Endothelial cell of umbilical vein (primary cell): Measurements from ENCODE around the gene DRD1. TPM values are rescaled to one million over a fixed set of nuclear protein-coding genes. Genes with fewer than 3 reads are reported as not detected.

Experiments used
- BruUV-seq: library from RNA; stranded (reverse); fragments of 400-500 nt; replicated peaks from 2 replicates; lab custom pipeline; 2021; lab: Mats Ljungman, UMichigan
- CTCF ChIA-PET: fragments of 300-600, 350-600 bp; sonication (Branson Sonifier 250); formaldehyde crosslinking; loops from one replicate; lab custom pipeline; 2021; ENCODE audit warnings: antibody characterized with exemption, inconsistent platforms; lab: Charles Lee
- POLR2A ChIA-PET: fragments of 300-600, 350-600 bp; sonication (Branson Sonifier 250); formaldehyde crosslinking; loops from one replicate; lab custom pipeline; 2021; ENCODE audit warnings: antibody characterized with exemption, inconsistent platforms; lab: Charles Lee
- DNase-seq: peaks from one replicate; pipeline ENCODE4 v3.0.0-alpha.2; 2011; ENCODE audit warnings: low read depth, low spot score
- FAIRE-seq: peaks from 2 replicates; lab custom pipeline; 2011; peaks lifted over from hg19 to GRCh38; lab: Jason Lieb, UNC
- H2AFZ ChIP-seq: 2 replicates; pipeline ENCODE4 v1.6.0; 2012; ENCODE audit warnings: low read depth, low read length, control low read depth, inconsistent platforms
- H3K27ac ChIP-seq: 2 replicates; pipeline ENCODE4 v1.5.1; 2011; ENCODE audit warnings: low read depth, mild to moderate bottlenecking, control low read depth, low read length, moderate library complexity; ENCODE audit not compliant: insufficient read depth
- H3K27me3 ChIP-seq, 2 experiments: 2 replicates each; pipeline versions ENCODE4 v1.6.0 to v1.6.1; 2011; ENCODE audit warnings: low read length in 2 of 2, mixed read lengths in 1 of 2; ENCODE audit not compliant: control insufficient read depth in 2 of 2, insufficient read depth in 2 of 2
- H3K36me3 ChIP-seq, 2 experiments: 2 replicates in 1 of 2; 3 replicates in 1 of 2; pipeline ENCODE4 v1.5.1; 2011; ENCODE audit warnings: low read length in 2 of 2, mild to moderate bottlenecking in 1 of 2, moderate library complexity in 1 of 2; ENCODE audit not compliant: control insufficient read depth in 2 of 2, insufficient read depth in 2 of 2; ENCODE audit errors: extremely low read depth in 1 of 2
- H3K4me1 ChIP-seq: 3 replicates; pipeline ENCODE4 v1.5.1; 2011; ENCODE audit warnings: mild to moderate bottlenecking, low read length; ENCODE audit not compliant: control insufficient read depth, insufficient read depth; ENCODE audit errors: extremely low read depth
- H3K4me2 ChIP-seq: 2 replicates; pipeline ENCODE4 v1.6.1; 2011; ENCODE audit warnings: low read length, control low read depth, mixed read lengths; ENCODE audit not compliant: insufficient read depth
- H3K4me3 ChIP-seq, 3 experiments: fragments of 200-600 bp in 1 of 3; sonication (generic), shearing (Covaris generic) in 1 of 3; replicated peaks in 1 of 3; 2 replicates each; pipeline ENCODE4 v1.5.1; 2011 to 2016; ENCODE audit warnings: control low read depth in 3 of 3, low read length in 3 of 3, mild to moderate bottlenecking in 2 of 3, inconsistent platforms in 1 of 3, low read depth in 1 of 3, moderate library complexity in 1 of 3; ENCODE audit not compliant: insufficient read depth in 1 of 3
- H3K79me2 ChIP-seq: 2 replicates; pipeline ENCODE4 v1.6.0; 2012; ENCODE audit warnings: low read length, inconsistent platforms; ENCODE audit not compliant: control insufficient read depth, insufficient read depth
- H3K9ac ChIP-seq: replicated peaks from 2 replicates; pipeline ENCODE3; 2011; ENCODE audit warnings: low read length, control low read depth; ENCODE audit not compliant: insufficient read depth; ENCODE audit errors: extremely low read depth
- H3K9me1 ChIP-seq: replicated peaks from 3 replicates; pipeline ENCODE4 v1.6.0; 2011; ENCODE audit warnings: mild to moderate bottlenecking, low read length; ENCODE audit not compliant: control insufficient read depth, insufficient read depth; ENCODE audit errors: extremely low read depth
- H3K9me3 ChIP-seq: replicated peaks from 2 replicates; pipeline ENCODE4 v1.5.1; 2012; ENCODE audit warnings: low read length, inconsistent platforms; ENCODE audit not compliant: control insufficient read depth, insufficient read depth
- H4K20me1 ChIP-seq: replicated peaks from 2 replicates; pipeline ENCODE3; 2011; ENCODE audit warnings: mild to moderate bottlenecking, low read length; ENCODE audit not compliant: control insufficient read depth, insufficient read depth; ENCODE audit errors: extremely low read depth
- EZH2 ChIP-seq: IDR thresholded peaks from 2 replicates; pipeline ENCODE4 v1.6.1; 2012; ENCODE audit warnings: borderline replicate concordance, low read depth, mild to moderate bottlenecking, moderate library complexity, low read length, inconsistent platforms; ENCODE audit not compliant: severe bottlenecking
- FOS ChIP-seq: IDR thresholded peaks from 2 replicates; pipeline ENCODE4 v1.6.1; 2011; ENCODE audit warnings: mild to moderate bottlenecking, low read length, moderate library complexity, borderline replicate concordance; ENCODE audit not compliant: insufficient read depth
- GATA2 ChIP-seq: IDR thresholded peaks from 2 replicates; pipeline ENCODE4 v1.7.0; 2011; ENCODE audit warnings: low read depth, mild to moderate bottlenecking, moderate library complexity, mixed read lengths, low read length; ENCODE audit not compliant: insufficient read length, insufficient read depth
- JUN ChIP-seq: IDR thresholded peaks from 2 replicates; pipeline ENCODE4 v1.6.1; 2011; ENCODE audit warnings: borderline replicate concordance, low read depth; ENCODE audit not compliant: insufficient read length, insufficient read depth
- MAX ChIP-seq: IDR thresholded peaks from 2 replicates; pipeline ENCODE4 v1.6.1; 2011; ENCODE audit not compliant: insufficient read depth, insufficient read length
- MYC ChIP-seq: IDR thresholded peaks from one replicate; pipeline ENCODE4 v1.6.1; 2011; ENCODE audit warnings: mild to moderate bottlenecking, low read depth, low read length
- POLR2A ChIP-seq: IDR thresholded peaks from 2 replicates; pipeline ENCODE4 v1.6.1; 2012; ENCODE audit warnings: low read depth, mild to moderate bottlenecking, control low read depth, low read length
- POLR2AphosphoS5 ChIP-seq: IDR thresholded peaks from 2 replicates; pipeline ENCODE4 v1.6.1; 2012; ENCODE audit warnings: low read depth, mild to moderate bottlenecking, control low read depth, low read length, moderate library complexity; ENCODE audit not compliant: insufficient read depth
- dilution Hi-C: fragments of 300-500 bp; cut with MboI; formaldehyde crosslinking; loops from one replicate; pipeline ENCODE4 v1.15.0; 2019; ENCODE audit warnings: low sequenced_read_pairs; ENCODE audit not compliant: extremely low pct_ligation_motif_present
- intact Hi-C: fragments of 100-400 bp; cut with micrococcal nuclease; formaldehyde crosslinking; loops from one replicate; pipeline ENCODE4 v1.10.0; 2022
- polyA plus RNA-seq, 4 experiments: library from polyadenylated mRNA; depleted of rRNA in 3 of 4; stranded (reverse) in 3 of 4; unstranded in 1 of 4; fragments of >200 nt; gene quantifications; 2 replicates each; pipeline versions ENCODE4 v1.2.1 to v1.2.3, GENCODE V29; 2011 to 2012; ENCODE audit warnings: missing spikeins in 1 of 4
- total RNA-seq: library from RNA; stranded (reverse); gene quantifications from 2 replicates; pipeline ENCODE4 v1.2.3, GENCODE V29; 2021
- TF ChIP-seq, protein P1 (sequence below), 2 donors: IDR thresholded peaks; 1 replicate in 1 of 2; 2 replicates in 1 of 2; pipeline ENCODE4 v1.5.1; 2011; ENCODE audit warnings: low read length in 2 of 2, mild to moderate bottlenecking in 2 of 2, moderate library complexity in 2 of 2, control low read depth in 1 of 2, inconsistent platforms in 1 of 2, low read depth in 1 of 2; ENCODE audit not compliant: insufficient read depth in 1 of 2; ENCODE audit errors: extremely low read depth in 1 of 2

Gene DRD1
- total and polyA plus RNA-seq, 2 donors (not counting 3 experiments of a cell fraction or from before 2014, with no cell fraction given) = not detected

DNA sequence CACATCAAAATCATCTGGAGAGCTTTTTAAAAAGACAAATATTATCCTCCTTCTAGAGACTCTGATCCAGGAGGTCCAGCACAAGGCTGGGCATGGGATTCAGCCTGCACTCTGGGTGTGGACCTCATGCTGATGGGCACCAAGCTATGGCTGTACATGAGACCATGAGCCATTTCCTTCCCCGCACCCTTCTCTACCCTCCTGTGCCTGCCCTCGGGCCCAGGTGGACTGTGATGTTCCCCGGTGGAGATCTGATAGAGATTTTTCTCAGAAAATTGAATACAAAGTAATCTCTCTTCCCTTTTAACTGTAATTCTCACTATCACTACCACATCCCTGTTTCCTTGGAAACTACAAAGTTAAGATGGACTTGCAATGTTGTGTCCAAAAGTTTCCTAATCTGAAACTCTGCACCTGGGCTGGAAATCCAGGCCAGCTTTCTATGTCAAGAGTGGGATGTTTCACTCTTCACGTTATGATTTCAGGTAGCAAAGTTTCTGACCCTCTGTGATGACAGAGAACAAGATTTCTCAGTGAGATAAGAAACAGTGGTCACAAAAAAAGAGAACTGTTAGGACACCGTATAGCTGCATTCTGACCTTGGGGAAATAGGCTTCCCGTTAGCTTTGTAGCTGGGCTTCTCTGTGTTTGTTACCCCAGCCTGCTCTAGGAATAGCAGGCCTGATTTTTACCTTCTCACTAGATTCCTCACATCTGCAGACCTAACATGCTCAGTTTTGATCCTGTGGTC is 45.9 kb upstream of the DRD1 start:
- POLR2A ChIA-PET = no interaction called here
- FAIRE-seq (no peak), DNase-seq (no peak)
- Histone ChIP-seq H3K4me3 (no peak overlapping the region), H3K36me3 (peaks cover 9 to 11% of the 10 kb centered on the region in 2 experiments), H3K9me1 (no peaks in the 10 kb centered on the region), H4K20me1 (peaks cover 4% of the 10 kb centered on the region), H3K4me1 (peaks cover 2% of the 10 kb centered on the region), H3K9ac (no peak overlapping the region), H3K27ac (no peak overlapping the region), H3K27me3 (no peaks in the 10 kb centered on the region), H2AFZ (no peak overlapping the region), H3K79me2 (peaks cover 70% of the 10 kb centered on the region), H3K4me2 (no peak overlapping the region), H3K9me3 (no peaks in the 10 kb centered on the region)
- CTCF ChIA-PET = no interaction called here
- no TSS peak for BruUV-seq
- dilution Hi-C loops (no loop called here), intact Hi-C loops (no loop called here)
- TF ChIP-seq POLR2A = no peak
- no peak for TF ChIP-seq GATA2
- TF ChIP-seq MYC = no peak
- no peak for TF ChIP-seq EZH2
- TF ChIP-seq FOS = no peak
- no peak for TF ChIP-seq MAX
- no peak for TF ChIP-seq JUN
- TF ChIP-seq, protein P1, sequence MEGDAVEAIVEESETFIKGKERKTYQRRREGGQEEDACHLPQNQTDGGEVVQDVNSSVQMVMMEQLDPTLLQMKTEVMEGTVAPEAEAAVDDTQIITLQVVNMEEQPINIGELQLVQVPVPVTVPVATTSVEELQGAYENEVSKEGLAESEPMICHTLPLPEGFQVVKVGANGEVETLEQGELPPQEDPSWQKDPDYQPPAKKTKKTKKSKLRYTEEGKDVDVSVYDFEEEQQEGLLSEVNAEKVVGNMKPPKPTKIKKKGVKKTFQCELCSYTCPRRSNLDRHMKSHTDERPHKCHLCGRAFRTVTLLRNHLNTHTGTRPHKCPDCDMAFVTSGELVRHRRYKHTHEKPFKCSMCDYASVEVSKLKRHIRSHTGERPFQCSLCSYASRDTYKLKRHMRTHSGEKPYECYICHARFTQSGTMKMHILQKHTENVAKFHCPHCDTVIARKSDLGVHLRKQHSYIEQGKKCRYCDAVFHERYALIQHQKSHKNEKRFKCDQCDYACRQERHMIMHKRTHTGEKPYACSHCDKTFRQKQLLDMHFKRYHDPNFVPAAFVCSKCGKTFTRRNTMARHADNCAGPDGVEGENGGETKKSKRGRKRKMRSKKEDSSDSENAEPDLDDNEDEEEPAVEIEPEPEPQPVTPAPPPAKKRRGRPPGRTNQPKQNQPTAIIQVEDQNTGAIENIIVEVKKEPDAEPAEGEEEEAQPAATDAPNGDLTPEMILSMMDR (IDR thresholded peaks at IDR 0.05; ENCODE audit: extremely low read depth in 1 of 2, insufficient read depth in 1 of 2, low read depth in 1 of 2, low read length in 2 of 2) = no peak
- TF ChIP-seq POLR2AphosphoS5 = no peak
